Activated T-cell treated with anti-CD3 and anti-CD28 coated beads for 4 hours (primary cell): ENCODE data around the gene NTN4.
"Not testable (repeated sequence)": the region's sequence is repeated elsewhere in the genome, so short reads cannot be mapped to it uniquely, and the experiment has no call there.

Experiments
- DNase-seq: peaks from one replicate; pipeline ENCODE4 v3.0.0-alpha.2; 2020

NTN4 gene

DNA sequence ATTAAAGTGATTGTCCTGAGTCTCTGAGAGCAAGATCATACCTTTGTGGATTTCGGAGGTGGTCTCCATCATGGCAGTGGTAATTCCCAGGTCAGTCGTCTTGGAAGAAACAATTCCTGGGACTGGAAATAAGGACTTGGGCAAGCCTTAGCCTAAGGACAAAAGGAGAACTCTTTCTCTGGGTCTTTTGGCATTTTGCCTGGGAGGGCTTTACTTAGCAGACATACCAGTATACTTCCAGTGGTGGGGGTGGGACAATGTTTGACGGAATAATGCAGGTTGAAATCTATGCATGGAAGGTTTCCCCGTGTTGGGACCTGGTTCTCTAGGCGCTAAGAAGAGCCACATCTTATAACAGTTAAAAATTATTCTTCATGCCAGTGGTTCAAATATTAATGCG lies 168.8 kb downstream of the NTN4 start:
- DNase-seq = no peak

DNA sequence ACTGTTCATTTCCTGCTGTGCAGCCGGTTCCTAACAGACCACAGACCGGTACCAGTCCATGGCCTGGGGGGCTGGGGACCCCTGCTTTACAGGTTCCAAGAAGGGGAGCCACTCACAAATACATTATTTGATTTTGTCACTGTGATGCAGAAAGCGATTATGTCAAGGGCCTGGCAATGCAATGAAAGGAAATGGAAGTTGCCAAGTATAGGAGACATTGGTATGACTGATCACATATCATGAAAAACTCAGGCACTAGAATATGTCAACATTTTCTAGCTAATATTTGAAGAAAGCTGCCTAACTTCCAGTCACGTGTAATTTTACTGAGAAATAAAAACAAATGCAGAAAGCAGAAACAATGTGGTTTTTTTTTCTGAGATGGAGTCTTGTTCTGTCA lies 170.4 kb downstream of the NTN4 start:
- DNase-seq = no peak

DNA sequence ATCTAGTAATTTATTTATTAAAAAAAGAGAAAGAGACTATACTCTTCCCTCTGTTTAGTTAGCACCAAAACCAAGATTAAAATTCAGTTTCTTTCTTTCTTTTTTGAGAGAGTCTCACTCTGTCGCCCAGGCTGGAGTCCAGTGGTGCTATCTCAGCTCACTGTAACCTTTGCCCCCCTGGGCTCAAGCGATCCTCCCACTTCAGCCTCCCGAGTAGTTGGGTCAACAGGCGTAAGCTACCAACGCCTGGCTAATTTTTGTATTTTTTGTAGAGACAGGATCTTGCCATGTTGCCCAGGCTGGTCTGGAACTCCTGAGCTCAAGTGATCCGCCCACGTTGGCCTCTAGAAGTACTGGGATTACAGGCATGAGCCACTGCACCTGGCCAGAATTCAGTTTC lies 174.1 kb downstream of the NTN4 start:
- DNase-seq = not testable (repeated sequence)

DNA sequence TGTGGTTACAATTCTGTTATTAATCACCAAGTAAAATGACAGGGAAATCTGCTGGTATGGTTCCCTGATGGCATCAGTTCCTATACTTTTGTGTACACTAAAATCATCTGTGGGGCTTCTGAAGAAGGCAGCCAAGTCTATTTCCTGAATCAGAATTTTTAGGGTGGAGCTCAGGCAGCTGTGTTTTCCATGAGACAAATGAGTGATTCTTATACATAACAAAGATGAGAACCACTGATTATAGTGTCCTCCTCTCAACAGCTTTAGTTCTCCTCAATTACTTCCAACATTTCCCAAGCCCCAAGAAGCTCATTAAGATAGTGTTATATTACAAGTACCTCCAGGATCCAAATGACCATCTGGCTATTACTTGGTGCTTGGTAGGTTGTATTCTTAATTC lies 174.8 kb downstream of the NTN4 start:
- DNase-seq = no peak

DNA sequence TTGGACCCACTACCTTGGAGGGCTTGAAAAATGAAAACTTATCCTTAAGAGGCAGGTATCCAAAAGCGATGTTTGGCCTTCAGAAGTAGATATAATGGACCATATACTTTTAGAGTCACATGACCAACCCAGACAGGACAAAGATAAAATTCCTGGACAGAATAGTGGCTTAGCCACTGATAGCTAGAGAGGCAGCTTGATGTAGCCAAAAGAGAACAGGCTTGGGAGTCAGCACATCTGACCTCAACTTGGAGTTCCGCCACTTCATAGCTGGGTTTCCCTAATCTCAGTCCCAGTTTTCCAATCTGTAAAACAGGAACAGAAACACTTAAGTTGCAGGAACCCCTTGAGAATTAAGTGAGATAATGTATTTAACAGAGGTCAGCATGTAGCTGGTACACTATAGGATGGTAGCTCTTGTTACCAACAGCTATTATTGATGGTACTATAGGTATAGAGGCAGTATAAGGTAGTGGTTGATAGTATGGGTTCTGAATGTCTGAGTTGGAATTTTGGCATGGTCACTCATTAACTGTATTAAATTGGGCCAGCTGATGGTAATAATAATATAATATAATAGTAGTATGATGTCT lies 176.1 kb downstream of the NTN4 start:
- no peak for DNase-seq

DNA sequence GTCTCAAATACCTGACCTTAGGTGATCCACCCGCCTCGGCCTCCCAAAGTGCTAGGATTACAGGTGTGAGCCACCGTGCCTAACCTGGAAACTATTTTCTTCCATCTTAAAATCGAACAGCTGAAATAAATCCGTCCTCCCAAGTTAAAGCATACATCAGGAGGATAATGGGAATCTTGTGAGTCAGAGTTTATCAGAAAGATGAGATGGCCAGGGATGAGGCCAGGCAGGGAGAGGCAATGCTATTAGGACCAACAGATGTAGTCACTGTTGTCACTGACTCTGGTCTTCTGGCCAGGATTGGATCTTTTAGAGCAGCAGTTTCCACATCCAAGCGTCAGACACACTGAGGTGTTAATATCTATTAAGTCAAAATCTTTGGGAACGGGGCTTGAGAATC lies 177.5 kb downstream of the NTN4 start:
- no peak for DNase-seq

DNA sequence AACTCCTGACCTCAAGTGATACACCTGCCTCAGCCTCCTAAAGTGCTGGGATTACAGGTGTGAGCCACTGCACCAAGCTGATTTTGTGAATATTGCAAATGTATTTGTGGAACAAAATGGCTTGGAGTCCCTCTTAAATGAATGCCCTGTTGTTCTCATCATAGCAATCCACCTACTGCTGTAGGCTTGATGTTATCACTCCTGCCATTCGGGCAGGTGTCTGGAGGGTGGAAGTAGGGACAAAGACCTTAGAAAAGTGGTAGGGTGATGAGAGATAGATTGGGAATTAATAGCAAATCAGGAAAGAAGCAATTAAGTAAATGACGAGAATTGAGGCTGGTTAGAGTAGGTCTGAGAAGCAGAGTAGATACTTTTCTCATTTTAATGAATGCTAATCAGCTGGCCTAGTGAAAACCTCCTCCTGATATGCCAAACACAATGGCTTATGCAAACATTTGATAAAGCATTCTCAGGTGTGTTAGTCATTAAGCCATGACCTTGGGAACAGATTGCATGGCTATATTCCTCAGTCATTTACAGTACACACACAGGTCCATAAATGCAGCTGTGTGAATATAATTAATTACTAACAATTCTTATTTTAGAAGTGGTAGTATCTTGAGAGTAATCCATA lies 178.8 kb downstream of the NTN4 start:
- no peak for DNase-seq

DNA sequence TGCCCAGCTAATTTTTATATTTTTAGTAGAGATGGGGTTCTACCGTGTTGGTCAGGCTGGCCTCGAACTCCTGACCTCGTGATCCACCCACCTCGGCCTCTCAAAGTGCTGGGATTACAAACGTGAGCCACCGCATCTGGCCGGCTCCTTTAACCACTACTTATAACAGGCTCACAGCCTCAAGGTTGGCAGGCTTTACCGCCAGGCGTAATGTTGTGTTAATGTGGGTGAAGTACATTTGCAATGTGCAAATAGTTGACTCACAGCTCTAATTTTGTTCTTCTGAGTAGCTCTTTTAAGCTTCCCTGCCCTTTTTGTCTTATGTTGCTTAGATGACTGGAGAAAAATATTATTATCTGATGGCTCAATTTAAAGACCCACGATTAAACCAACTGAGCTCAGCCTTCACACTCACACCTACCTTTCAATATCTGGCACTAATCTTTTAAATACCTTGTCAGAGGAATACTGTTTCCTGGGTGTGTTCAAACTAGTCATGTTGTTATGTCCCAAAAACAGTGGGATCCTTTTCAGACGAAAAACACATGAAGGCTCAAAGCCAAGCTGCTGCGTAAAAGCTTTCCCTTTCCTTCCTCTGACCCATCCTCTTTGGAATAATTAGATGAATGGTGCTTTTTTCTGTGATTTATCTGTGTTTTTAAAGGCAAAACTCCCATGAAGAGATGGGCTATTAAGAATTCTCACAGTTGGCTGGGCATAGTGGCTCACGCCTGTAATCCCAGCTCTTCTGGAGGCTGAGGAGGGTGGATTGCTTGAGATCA lies 182.1 kb downstream of the NTN4 start:
- DNase-seq = no peak
